Neutrophil (primary cell): ENCODE measurements around the gene EFHC2.

Experiments
- H3K27ac ChIP-seq: fragments of 200-600 bp; sonication (generic); 2 replicates; pipeline ENCODE4 v1.5.1; 2016; ENCODE audit warnings: mild to moderate bottlenecking, moderate library complexity
- H3K27me3 ChIP-seq: fragments of 200-600 bp; sonication (generic); 2 replicates; pipeline ENCODE4 v1.6.0; 2016; ENCODE audit warnings: mild to moderate bottlenecking
- H3K36me3 ChIP-seq: fragments of 200-600 bp; sonication (generic); 2 replicates; pipeline ENCODE4 v1.5.1; 2017
- H3K4me1 ChIP-seq, 2 experiments: fragments of 200-600 bp in 1 of 2; sonication (generic) in 1 of 2; 1 replicate in 1 of 2; 2 replicates in 1 of 2; pipeline versions ENCODE4 v1.5.1 to v1.6.1; 2013 to 2016; ENCODE audit warnings: low read depth in 1 of 2, low read length in 1 of 2, mild to moderate bottlenecking in 1 of 2, moderate library complexity in 1 of 2; ENCODE audit not compliant: control insufficient read depth in 1 of 2, insufficient read depth in 1 of 2
- H3K4me3 ChIP-seq, 2 experiments: fragments of 200-600 bp in 1 of 2; sonication (generic) in 1 of 2; 1 replicate in 1 of 2; 2 replicates in 1 of 2; pipeline ENCODE4 v1.5.1; 2013 to 2016; ENCODE audit warnings: low read depth in 1 of 2, low read length in 1 of 2, mild to moderate bottlenecking in 1 of 2, moderate library complexity in 1 of 2
- H3K9me3 ChIP-seq: fragments of 200-600 bp; sonication (generic); 2 replicates; pipeline ENCODE4 v1.5.1; 2016
- CTCF ChIP-seq: fragments of 200-600 bp; sonication (generic); IDR thresholded peaks from 2 replicates; pipeline ENCODE4 v1.5.1; 2016; ENCODE audit warnings: antibody characterized with exemption

Gene EFHC2

DNA sequence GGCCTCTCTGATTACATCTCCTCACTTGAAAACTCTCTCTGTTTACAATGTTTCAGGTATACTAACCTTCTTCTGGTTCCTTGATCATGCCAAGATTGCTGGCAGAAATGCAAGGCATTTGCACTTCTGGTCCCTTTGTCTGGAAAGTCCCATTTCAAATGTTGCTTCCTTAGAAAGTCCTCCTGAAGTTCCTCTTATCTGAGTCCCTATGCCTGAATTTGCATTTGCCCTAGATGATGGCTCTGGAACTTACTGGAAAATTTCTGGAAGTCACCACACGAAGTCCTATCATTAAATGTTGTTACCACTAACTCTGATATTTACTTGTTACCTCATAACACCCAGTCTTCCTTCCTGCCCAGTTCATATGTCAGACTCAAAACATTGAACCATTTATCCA, 176.4 kb downstream of the EFHC2 start:
- no peaks in the 10 kb centered on the region for H3K27me3 ChIP-seq
- H3K27ac ChIP-seq, result no peak overlapping the region
- H3K9me3 ChIP-seq, result no peaks in the 10 kb centered on the region
- H3K36me3 ChIP-seq, result no peaks in the 10 kb centered on the region
- H3K4me1 ChIP-seq, result no peaks in the 10 kb centered on the region
- H3K4me3 ChIP-seq, result no peak overlapping the region
- no peak for TF ChIP-seq CTCF

GRCh38 chrX:44162964-44163475, 180.5 kb downstream of the EFHC2 start:
- Histone ChIP-seq H3K27ac (no peak overlapping the region), H3K9me3 (no peaks in the 10 kb centered on the region), H3K36me3 (no peaks in the 10 kb centered on the region), H3K27me3 (no peaks in the 10 kb centered on the region), H3K4me3 (no peak overlapping the region), H3K4me1 (no peaks in the 10 kb centered on the region)
- no peak for TF ChIP-seq CTCF

DNA sequence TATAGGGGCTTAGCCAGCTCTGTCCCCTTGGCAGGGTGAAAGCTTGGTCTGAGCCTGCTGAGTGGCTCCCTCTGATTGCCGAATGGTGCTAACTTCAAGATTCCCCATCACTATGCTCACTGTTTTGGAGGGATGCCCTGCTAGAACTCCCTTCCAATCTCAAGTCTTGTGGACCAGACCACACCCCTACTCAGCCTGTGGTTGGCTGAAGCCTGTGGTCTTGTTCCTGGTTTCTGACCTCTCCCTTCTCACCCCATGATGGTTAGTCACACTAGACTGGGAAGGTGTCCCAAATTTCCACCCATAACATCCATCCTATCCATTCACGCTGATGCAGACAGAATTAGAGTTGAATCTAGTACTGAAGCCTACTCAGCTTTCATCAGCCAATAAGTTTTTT, 185.6 kb downstream of the EFHC2 start:
- Histone ChIP-seq H3K27me3 (no peaks in the 10 kb centered on the region), H3K27ac (no peak overlapping the region), H3K4me1 (no peaks in the 10 kb centered on the region), H3K36me3 (no peaks in the 10 kb centered on the region), H3K4me3 (no peak overlapping the region), H3K9me3 (no peaks in the 10 kb centered on the region)
- TF ChIP-seq CTCF, result no peak

GRCh38 chrX:44157283-44157682, 186.2 kb downstream of the EFHC2 start:
- Histone ChIP-seq H3K27me3 (no peaks in the 10 kb centered on the region), H3K27ac (no peak overlapping the region), H3K36me3 (no peaks in the 10 kb centered on the region), H3K4me1 (no peaks in the 10 kb centered on the region), H3K9me3 (no peaks in the 10 kb centered on the region), H3K4me3 (no peak overlapping the region)
- TF ChIP-seq CTCF, result no peak

- Histone ChIP-seq H3K27ac (no peak overlapping the region), H3K36me3 (no peaks in the 10 kb centered on the region), H3K4me1 (no peaks in the 10 kb centered on the region), H3K27me3 (no peaks in the 10 kb centered on the region), H3K4me3 (no peak overlapping the region), H3K9me3 (no peaks in the 10 kb centered on the region)
- no peak for TF ChIP-seq CTCF
Observed at GRCh38 chrX:44156726-44157125, 186.7 kb downstream of the EFHC2 start.

- H3K36me3 ChIP-seq, result no peaks in the 10 kb centered on the region
- no peak overlapping the region for H3K4me3 ChIP-seq
- H3K27me3 ChIP-seq, result no peaks in the 10 kb centered on the region
- no peaks in the 10 kb centered on the region for H3K4me1 ChIP-seq
- no peak for TF ChIP-seq CTCF
- H3K9me3 ChIP-seq, result no peaks in the 10 kb centered on the region
- no peak overlapping the region for H3K27ac ChIP-seq
Observed at GRCh38 chrX:44155126-44155525, 188.3 kb downstream of the EFHC2 start.
